GM19455 (cell line): ENCODE results near the gene ZBTB20.

Source experiments
- ATAC-seq: cut with Tn5 transposase; IDR thresholded peaks from one replicate; pipeline ENCODE4 v1.9.1; 2021; ENCODE audit not compliant: unreplicated experiment

The ZBTB20 gene

GRCh38 chr3:114597012-114597411 is 550.1 kb downstream of the ZBTB20 start:
- ATAC-seq: no peak

GRCh38 chr3:114596147-114596546 is 550.9 kb downstream of the ZBTB20 start:
- ATAC-seq: no peak

- no peak for ATAC-seq
Measured at GRCh38 chr3:114595522-114596028, 551.5 kb downstream of the ZBTB20 start.

- no peak for ATAC-seq
Measured at GRCh38 chr3:114590309-114591047, 556.6 kb downstream of the ZBTB20 start.

- ATAC-seq: no peak
Measured at GRCh38 chr3:114587986-114588385, 559.1 kb downstream of the ZBTB20 start.

DNA sequence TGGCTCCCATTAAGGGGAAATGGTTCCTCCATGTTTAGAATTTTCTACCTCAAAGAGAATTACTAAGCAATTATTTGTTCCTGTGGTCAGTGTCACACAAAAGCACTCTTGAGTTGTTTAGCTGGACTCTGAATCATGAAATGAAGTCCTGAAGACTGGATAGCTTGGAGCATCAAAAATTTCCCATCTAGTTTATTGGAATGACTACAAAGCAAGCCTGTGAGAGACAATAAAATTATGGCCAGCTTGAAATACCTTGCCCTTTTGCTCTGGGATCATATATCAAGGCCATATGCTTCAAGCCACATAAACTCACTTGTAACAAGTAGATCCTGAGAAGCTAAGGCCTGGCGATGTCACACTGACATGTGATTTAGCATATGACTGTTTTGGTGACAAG is 561.0 kb downstream of the ZBTB20 start:
- ATAC-seq: no peak

- ATAC-seq: no peak
Measured at GRCh38 chr3:114585687-114586086, 561.4 kb downstream of the ZBTB20 start.

- no peak for ATAC-seq
Measured at GRCh38 chr3:114584734-114585371, 562.2 kb downstream of the ZBTB20 start.

DNA sequence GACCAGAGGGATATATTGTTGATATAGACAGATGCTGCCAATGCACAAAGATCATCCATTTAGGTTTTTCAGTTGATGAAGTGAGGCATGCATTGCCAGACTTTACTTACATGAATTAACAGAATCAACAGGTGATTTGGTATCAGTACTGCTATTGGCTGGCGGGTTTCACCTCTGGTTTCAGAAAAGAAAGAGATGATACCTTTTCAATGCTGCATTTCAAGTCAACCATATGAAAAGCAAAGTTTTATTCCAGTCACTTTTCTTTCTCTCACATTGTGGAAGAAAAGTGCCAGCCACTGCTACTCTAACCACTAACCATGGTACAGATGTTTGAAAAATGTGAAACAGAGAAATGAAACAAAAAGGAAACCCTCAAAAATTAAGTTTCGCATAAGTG is 564.2 kb downstream of the ZBTB20 start:
- ATAC-seq: peak; percentile 91

GRCh38 chr3:114572364-114573062 is 574.6 kb downstream of the ZBTB20 start:
- ATAC-seq: no peak

- no peak for ATAC-seq
Measured at GRCh38 chr3:114571363-114571762, 575.7 kb downstream of the ZBTB20 start.

DNA sequence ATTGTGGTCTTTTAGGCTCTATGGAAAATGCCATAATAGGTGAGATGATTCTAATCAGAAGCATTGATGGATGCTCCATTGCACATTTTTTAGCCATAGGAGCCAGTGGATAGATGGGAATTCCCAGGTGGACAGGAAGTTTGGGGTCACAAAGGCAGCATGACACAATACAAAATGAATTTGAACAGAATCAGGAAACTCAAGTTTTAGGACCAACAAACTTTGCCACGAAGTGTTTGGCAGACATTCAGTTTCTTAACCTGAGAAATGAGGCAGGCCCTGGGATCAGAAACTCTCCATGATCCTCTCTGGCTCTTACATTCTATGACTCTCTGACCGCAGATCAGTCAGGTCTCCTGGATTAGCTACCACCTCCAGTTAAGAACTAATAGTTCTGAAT is 577.9 kb downstream of the ZBTB20 start:
- no peak for ATAC-seq

DNA sequence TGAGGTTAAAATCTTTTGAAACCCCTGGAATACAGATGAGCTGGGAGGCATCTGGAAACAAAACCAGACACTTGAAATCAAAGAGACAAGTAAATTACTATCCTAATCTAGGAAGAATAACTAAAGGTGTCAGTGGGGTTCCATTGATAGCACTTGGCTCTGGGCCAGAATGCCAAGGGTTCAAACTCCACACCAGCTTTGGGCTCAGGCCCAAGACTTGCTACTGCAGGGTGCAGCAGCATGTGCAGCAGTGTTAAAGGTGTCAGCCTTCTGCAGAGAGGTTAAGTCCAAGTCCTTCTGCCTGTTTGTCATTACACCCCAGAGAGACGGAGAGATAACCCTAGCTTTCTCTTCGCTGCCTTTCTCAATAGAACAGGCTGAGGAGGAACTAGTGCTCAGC is 579.3 kb downstream of the ZBTB20 start:
- ATAC-seq: no peak

GRCh38 chr3:114566767-114567166 is 580.3 kb downstream of the ZBTB20 start:
- no peak for ATAC-seq

GRCh38 chr3:114566162-114566755 is 580.8 kb downstream of the ZBTB20 start:
- peak; percentile 92 for ATAC-seq

GRCh38 chr3:114565216-114565615 is 581.9 kb downstream of the ZBTB20 start:
- no peak for ATAC-seq

DNA sequence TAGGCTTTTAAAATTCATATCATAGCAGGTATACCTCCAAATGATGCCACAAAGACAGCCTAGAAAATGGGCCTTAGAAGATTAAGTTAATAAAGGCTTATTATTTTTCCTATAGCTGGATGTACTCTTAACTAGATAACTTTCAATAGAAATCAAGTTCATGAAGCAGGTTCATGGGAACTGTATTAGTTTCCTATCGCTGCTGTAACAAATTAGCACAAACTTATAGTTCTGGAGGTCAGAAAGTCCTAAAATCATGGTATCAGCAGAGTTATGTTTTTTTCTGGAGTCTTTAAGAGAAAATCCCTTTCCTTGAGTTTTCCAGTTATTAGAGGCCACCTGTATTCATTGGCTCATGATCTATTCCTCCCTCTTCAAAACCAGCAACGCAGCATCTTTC is 583.4 kb downstream of the ZBTB20 start:
- no peak for ATAC-seq

DNA sequence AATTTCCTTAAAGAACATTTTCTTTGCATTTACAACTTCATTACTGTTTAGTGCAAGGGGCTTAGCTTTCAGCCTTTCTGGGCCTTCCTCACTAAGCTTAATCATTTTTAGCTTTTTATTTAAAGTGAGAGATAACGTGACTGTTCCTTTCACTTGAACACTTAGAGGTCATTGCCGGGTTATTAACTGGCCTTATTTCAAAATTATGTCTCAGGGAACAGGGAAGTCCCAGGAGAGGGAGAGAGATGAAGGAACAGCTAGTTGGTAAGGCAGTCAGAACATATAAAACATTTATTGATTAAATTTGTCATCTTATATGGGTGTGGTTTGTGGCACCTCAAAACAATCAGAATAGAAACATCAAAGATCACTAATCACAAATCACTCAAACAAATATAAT is 584.5 kb downstream of the ZBTB20 start:
- ATAC-seq: no peak

GRCh38 chr3:114558271-114558670 is 588.8 kb downstream of the ZBTB20 start:
- no peak for ATAC-seq

- no peak for ATAC-seq
Measured at GRCh38 chr3:114557791-114558190, 589.3 kb downstream of the ZBTB20 start.

DNA sequence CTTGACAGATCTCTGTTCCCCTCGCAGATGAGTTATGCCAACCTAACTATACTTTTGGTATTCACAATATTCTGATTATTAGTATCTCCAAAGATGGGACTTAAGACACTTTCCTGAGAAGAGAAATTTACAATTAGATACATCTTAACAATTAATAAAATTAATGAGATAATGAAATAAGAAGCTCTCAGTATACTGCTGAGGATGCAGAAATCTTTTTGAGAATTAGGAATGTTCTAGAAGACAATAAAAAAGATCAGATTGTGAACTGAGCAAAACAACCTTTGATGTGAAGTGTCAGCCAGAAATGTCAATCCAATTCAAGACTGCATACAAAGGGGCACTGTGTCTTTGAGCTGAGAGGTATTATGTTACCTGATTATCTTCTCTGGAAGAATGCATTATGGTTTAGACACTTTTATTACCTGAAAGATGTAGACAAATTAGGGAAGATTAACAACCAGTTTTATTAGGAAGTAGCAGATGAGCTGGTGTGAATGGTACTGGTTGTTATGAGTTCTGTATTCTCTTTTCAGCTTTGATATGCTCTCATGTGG is 590.4 kb downstream of the ZBTB20 start:
- ATAC-seq: no peak
